Fibroblast of skin of left quadriceps (primary cell): Measurements from ENCODE around the gene HSFX2.
A peak's percentile ranks its signal among the peaks of the same experiment; 100 is the strongest.
"Not testable (repeated sequence)": the region's sequence is repeated elsewhere in the genome, so short reads cannot be mapped to it uniquely, and the experiment has no call there.

ENCODE experiments used
- DNase-seq, 2 experiments: peaks; one replicate each; pipeline ENCODE4 v3.0.0-alpha.2; 2013; ENCODE audit warnings: low read depth in 2 of 2

Gene HSFX2

GRCh38 chrX:149595214-149595613, at the start of gene HSFX2:
Gene HSFX2 (minus strand): TSS chrX:149595314. CDS start chrX:149594700, 614 bp downstream.
- not testable (repeated sequence) for DNase-seq

- no peak for DNase-seq
These were observed 48.4 kb upstream of the HSFX2 start for GRCh38 chrX:149643496-149643895.

GRCh38 chrX:149641835-149642234, 46.7 kb upstream of the HSFX2 start:
- DNase-seq = peak; percentile 40 to 43

- DNase-seq = no peak
These were observed 46.3 kb upstream of the HSFX2 start for GRCh38 chrX:149641432-149641831.

GRCh38 chrX:149639568-149639967, 44.5 kb upstream of the HSFX2 start:
- no peak for DNase-seq

GRCh38 chrX:149638860-149639259, 43.7 kb upstream of the HSFX2 start:
- no peak for DNase-seq

- DNase-seq = no peak
These were observed 38.4 kb upstream of the HSFX2 start for GRCh38 chrX:149633511-149633910.

- DNase-seq = peak in 1 of 2 experiments; percentile 16
These were observed 36.4 kb upstream of the HSFX2 start, which contains the start of gene TMEM185A for GRCh38 chrX:149631234-149632165. Gene TMEM185A (minus strand): TSS chrX:149631792. CDS start chrX:149631580, 212 bp downstream.

- DNase-seq = no peak
These were observed 35.6 kb upstream of the HSFX2 start for GRCh38 chrX:149630681-149631233.

- DNase-seq = no peak
These were observed 34.7 kb upstream of the HSFX2 start for GRCh38 chrX:149629730-149630387.

GRCh38 chrX:149628768-149629167, 33.7 kb upstream of the HSFX2 start:
- DNase-seq = no peak

- no peak for DNase-seq
These were observed 33.2 kb upstream of the HSFX2 start for GRCh38 chrX:149628280-149628679.

GRCh38 chrX:149626829-149627228, 31.7 kb upstream of the HSFX2 start:
- not testable (repeated sequence) for DNase-seq

GRCh38 chrX:149619662-149620061, 24.5 kb upstream of the HSFX2 start:
- not testable (repeated sequence) for DNase-seq

- no peak for DNase-seq
These were observed 23.8 kb upstream of the HSFX2 start for GRCh38 chrX:149618871-149619270.

- no peak for DNase-seq
These were observed 16.6 kb upstream of the HSFX2 start for GRCh38 chrX:149611623-149612175.

- DNase-seq = no peak
These were observed 15.4 kb upstream of the HSFX2 start for GRCh38 chrX:149610511-149610910.

GRCh38 chrX:149607699-149608098, 12.6 kb upstream of the HSFX2 start:
- DNase-seq = no peak

- not testable (repeated sequence) for DNase-seq
These were observed 10.3 kb upstream of the HSFX2 start for GRCh38 chrX:149605248-149605885.

- not testable (repeated sequence) for DNase-seq
These were observed 3.5 kb upstream of the HSFX2 start for GRCh38 chrX:149598603-149599002.

GRCh38 chrX:149595943-149596342, 829 bp upstream of the HSFX2 start:
- not testable (repeated sequence) for DNase-seq

GRCh38 chrX:149590993-149591392, 4.1 kb downstream of the HSFX2 start:
- not testable (repeated sequence) for DNase-seq
